Neural crest cell (in vitro differentiated cells): Measurements from ENCODE around the gene ABHD2. TPM values are rescaled to one million over a fixed set of nuclear protein-coding genes. Genes with fewer than 3 reads are reported as not detected.

Source experiments
- DNase-seq: peaks from one replicate; pipeline ENCODE4 v3.0.0; 2021; ENCODE audit warnings: low read depth, mixed read lengths, low spot score
- H3K27ac Mint-ChIP-seq: one replicate; pipeline ENCODE4 v1.8.0; 2021; ENCODE audit warnings: mild to moderate bottlenecking, mixed read lengths; ENCODE audit not compliant: unreplicated experiment
- H3K27me3 Mint-ChIP-seq: 2 replicates; pipeline ENCODE4 v1.8.0; 2021; ENCODE audit warnings: low read depth, mild to moderate bottlenecking, mixed read lengths
- H3K36me3 Mint-ChIP-seq: 2 replicates; pipeline ENCODE4 v1.8.0; 2021; ENCODE audit warnings: low read depth, mild to moderate bottlenecking, mixed read lengths
- H3K4me1 Mint-ChIP-seq: 2 replicates; pipeline ENCODE4 v1.8.0; 2021; ENCODE audit warnings: mixed read lengths
- H3K4me3 Mint-ChIP-seq: one replicate; pipeline ENCODE4 v1.8.0; 2021; ENCODE audit warnings: mild to moderate bottlenecking, mixed read lengths
- H3K9me3 Mint-ChIP-seq: 2 replicates; pipeline ENCODE4 v1.8.0; 2021; ENCODE audit warnings: mixed read lengths
- CTCF ChIP-seq: fragments of 200-600 bp; sonication (generic); conservative IDR thresholded peaks from 2 replicates; pipeline ENCODE4 v1.5.0; 2021; ENCODE audit warnings: antibody characterized with exemption, mild to moderate bottlenecking
- total RNA-seq: library from RNA; stranded (reverse); gene quantifications from 2 replicates; pipeline ENCODE4 v1.2.1, GENCODE V29; 2021

ABHD2 gene
- total RNA-seq, 1 donor from 2014 or later, result 31.0 TPM

GRCh38 chr15:89058876-89059405, 29.3 kb upstream of the ABHD2 start:
- H3K4me1 Mint-ChIP-seq, result peaks cover 14% of the 10 kb centered on the region
- no peaks in the 10 kb centered on the region for H3K36me3 Mint-ChIP-seq
- no peaks in the 10 kb centered on the region for H3K9me3 Mint-ChIP-seq
- no peak for DNase-seq
- H3K27ac Mint-ChIP-seq, result no peak overlapping the region
- no peaks in the 10 kb centered on the region for H3K27me3 Mint-ChIP-seq
- H3K4me3 Mint-ChIP-seq, result no peak overlapping the region
- no peak for TF ChIP-seq CTCF

GRCh38 chr15:89066280-89066679, 22.0 kb upstream of the ABHD2 start:
- Mint-ChIP-seq H3K27me3 (no peaks in the 10 kb centered on the region), H3K9me3 (peaks cover 18% of the 10 kb centered on the region), H3K4me1 (no peaks in the 10 kb centered on the region), H3K27ac (no peak overlapping the region), H3K36me3 (peaks cover 8% of the 10 kb centered on the region), H3K4me3 (no peak overlapping the region)
- TF ChIP-seq CTCF, result no peak
- DNase-seq, result no peak

DNA sequence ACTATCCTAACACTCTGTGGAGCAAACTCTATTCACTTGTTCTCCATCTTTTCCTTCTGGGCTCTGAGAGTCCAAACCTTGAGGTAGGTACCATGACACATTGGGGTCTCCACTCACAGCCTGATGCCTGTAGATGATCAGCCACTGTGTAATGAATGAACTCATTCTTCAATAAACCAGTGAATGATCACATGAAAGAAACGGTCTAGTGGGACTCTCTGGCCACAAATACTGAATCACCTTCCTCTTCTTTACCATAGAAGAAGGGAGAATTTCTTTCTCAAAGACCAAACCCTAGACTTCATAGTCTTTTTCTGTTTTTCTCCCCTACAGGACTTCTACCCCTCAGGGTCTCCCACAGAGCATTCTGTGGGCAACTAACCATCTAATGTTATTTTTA, 20.5 kb upstream of the ABHD2 start:
- H3K4me3 Mint-ChIP-seq, result no peak overlapping the region
- no peak overlapping the region for H3K27ac Mint-ChIP-seq
- no peak for DNase-seq
- no peaks in the 10 kb centered on the region for H3K4me1 Mint-ChIP-seq
- H3K9me3 Mint-ChIP-seq, result peaks cover 18% of the 10 kb centered on the region
- TF ChIP-seq CTCF, result no peak
- no peaks in the 10 kb centered on the region for H3K27me3 Mint-ChIP-seq
- peaks cover 8% of the 10 kb centered on the region for H3K36me3 Mint-ChIP-seq

DNA sequence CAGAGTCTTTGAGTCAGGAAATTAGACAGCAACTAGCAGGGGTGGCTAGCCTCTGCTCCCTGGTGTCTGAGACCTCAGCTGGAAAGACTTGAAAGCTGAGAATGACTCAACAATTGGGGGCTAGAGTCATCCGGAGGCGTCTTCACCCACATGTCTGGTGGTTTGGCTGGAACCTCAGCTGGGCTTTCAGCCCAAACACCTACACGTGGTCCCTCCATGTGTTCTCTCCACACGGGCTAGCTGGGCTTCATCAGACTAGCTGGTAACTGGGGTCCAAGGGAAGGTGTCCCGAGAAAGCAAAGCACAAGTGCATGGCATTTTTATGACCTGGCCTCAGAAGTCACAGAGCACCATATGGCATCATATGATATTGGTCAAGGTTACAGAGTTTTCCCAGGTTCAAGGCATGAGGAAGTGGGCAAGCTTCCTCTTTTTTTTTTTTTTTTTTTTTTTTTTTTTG, 19.9 kb upstream of the ABHD2 start:
- Mint-ChIP-seq H3K4me1 (no peaks in the 10 kb centered on the region), H3K36me3 (peaks cover 8% of the 10 kb centered on the region), H3K27me3 (no peaks in the 10 kb centered on the region), H3K4me3 (no peak overlapping the region), H3K27ac (no peak overlapping the region), H3K9me3 (peaks cover 18% of the 10 kb centered on the region)
- DNase-seq, result no peak
- no peak for TF ChIP-seq CTCF

DNA sequence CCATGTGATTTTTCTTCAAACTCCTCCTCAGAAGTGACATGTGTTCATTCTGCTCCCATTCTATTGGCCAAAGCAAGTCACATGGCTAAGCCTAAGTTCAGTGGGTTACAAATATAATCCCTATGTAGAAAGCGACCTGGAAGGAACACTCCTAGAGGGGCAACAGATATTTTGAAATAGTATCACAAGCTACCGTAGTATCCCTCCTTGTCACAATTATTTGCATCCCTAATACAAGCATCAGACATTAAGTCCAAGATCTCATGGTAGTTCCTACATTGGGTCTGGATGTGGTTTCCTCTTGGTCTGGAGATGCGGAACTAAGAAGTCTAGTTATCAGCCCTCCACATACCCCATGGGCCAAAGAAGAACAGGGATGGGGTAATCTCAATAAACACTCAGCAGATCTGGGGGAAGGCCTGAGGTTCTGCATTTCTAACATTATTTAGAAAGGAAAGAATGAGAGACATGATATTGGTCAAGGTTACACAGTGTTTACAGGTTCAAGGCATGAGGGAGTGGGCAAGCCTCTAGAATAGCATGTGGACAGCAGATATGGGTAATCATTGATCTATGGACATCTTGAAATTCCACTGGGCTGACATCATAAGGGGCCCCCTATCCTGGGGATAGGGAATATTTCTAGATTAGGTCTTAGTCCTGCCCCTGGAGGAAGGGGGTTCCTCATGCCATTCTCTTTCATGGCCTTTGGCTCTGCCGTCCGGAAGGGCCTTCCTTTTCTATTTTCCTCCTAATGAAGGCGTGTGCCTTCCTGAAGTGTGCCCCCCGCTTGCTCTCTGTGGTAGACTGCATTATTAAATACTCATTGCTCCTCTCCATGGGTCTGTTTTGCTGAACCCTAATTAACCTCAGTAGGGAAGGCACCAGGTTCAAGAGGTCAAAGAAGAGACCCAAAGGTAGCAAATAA, 17.8 kb upstream of the ABHD2 start:
- peaks cover 8% of the 10 kb centered on the region for H3K36me3 Mint-ChIP-seq
- no peak overlapping the region for H3K27ac Mint-ChIP-seq
- no peak for DNase-seq
- no peak for TF ChIP-seq CTCF
- peaks cover 21% of the 10 kb centered on the region for H3K9me3 Mint-ChIP-seq
- no peak overlapping the region for H3K4me3 Mint-ChIP-seq
- H3K4me1 Mint-ChIP-seq, result no peaks in the 10 kb centered on the region
- no peaks in the 10 kb centered on the region for H3K27me3 Mint-ChIP-seq
